ENCODE results near the gene HSPG2.

DNA sequence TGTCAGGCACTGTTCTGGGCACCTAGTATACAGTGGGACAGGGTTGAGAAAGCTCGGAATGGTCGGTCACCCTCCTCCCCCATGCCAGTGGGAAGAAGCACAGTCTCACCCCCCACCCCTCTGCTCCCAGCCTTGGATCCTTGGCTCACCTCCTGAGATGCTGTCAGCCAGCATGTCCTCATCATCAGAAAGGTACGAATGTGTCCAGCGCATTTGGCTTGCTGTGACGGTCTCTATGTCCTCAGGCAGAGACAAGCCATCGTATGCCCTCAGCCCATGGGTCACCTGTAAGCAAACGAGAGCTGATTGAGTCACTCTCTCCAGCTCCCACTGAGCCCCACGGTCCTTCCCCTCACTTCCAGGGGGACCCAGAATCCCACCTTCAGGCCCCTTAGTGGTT is 41.1 kb downstream of the HSPG2 start:
- TF ChIP-seq POLR2A (IDR thresholded peaks at IDR 0.05; ENCODE audit: low read length) (no peak), GATA1 (IDR thresholded peaks at IDR 0.05; ENCODE audit: low read depth, low read length) (no peak)
